IPS-NIHi7 (cell line): Measurements from ENCODE around the gene KRTAP19-3.

ENCODE experiments used
- DNase-seq: peaks from one replicate; pipeline ENCODE4 v3.0.0; 2012; ENCODE audit warnings: mixed read lengths; ENCODE audit errors: extremely low spot score

Gene KRTAP19-3

GRCh38 chr21:30491963-30492428, at the start of gene KRTAP19-3:
TSS of gene KRTAP19-3 (minus strand) at chr21:30492013. CDS start at chr21:30491957, 56 bp downstream.
- no peak for DNase-seq

DNA sequence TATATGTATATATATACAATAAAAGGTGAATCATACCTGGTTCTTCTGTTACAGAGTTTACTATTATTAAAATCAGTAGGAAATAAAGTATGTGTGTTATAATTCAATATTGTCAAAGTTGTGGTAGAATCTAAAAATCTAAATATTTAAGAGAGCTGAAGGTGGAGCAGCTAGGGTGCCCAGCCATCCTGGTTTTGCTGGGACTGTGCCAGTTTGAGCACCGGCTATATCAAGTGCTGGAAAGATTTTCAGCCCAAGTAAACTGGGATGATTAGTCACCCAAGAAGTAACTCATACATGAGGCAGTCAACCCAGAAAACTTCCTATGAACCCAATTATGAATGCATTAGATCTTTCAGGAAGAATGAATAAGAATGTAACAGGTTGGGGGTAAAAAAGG, 27.1 kb upstream of the KRTAP19-3 start:
- no peak for DNase-seq

DNA sequence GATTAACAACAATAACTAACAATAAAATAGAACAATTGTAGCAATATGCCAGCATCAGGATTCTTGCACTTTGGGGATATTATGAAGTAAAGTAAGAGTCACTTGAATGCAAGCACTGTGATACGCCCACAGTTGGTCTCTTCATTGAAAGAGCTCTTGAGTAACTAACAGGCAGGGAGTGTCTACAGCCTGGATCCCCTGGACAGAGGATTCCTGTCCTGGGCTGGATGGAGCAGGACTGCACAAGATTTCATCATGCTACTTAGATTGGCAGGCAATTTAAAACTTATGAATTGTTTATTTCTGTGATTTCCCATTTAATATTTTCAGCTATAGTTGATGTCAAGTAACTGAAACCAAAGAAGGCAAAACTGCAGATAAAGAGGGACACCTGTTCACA, 23.9 kb upstream of the KRTAP19-3 start:
- DNase-seq, result no peak

GRCh38 chr21:30505621-30506205, 13.9 kb upstream of the KRTAP19-3 start:
- peak; percentile 23 for DNase-seq

DNA sequence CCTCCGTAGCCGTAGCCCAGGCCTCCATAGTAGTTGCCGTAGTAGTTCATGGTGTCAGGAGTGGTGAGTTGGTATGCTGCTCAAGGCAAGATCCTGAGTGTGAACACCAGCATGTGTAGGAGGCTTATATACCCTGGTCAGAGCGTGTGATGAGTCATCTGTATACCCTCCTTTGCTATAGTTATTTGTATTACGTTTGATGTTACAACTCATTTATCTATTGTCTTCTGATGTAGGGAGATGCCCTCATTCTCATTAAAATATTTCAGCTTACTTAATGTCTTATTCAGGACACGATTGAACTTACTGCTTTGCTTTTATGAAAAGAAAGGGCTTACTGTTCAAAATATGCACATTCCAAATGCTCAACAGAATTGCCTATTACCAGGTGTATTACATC, 10.2 kb upstream of the KRTAP19-3 start, which contains the start of gene KRTAP19-5:
TSS of gene KRTAP19-5 (minus strand) at position 101 of the 400 bp plus-strand sequence. CDS start at position 50, 51 bp downstream.
- no peak for DNase-seq

DNA sequence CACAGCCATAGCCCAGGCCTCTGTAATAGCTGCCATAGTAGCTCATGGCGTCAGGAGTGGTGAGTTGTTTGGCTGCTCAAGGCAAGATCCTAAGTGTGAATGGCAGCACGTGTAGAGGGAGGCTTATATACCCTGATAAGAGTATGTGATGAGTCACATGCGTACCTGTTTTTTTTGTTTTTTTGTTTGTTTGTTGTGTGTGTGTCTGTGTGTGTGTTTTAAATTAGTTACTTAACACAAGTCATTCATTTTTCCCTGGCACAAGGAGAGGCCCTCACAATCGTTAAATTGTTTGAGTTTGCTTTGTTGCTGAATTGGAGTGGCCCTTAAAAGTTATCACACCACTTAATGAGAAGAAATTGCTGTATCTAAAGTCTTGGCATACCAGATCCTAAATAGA, 5.3 kb upstream of the KRTAP19-3 start, which contains the start of gene KRTAP19-4:
TSS of gene KRTAP19-4 (minus strand) at position 101 of the 400 bp plus-strand sequence. CDS start at position 46, 55 bp downstream.
- no peak for DNase-seq

- DNase-seq, result no peak
Measured at GRCh38 chr21:30487336-30487735, 4.5 kb downstream of the KRTAP19-3 start, which contains the start of gene KRTAP19-2. TSS of gene KRTAP19-2 (minus strand) at chr21:30487436. CDS start at chr21:30487348, 88 bp downstream.

GRCh38 chr21:30486180-30486579, 5.6 kb downstream of the KRTAP19-3 start:
- no peak for DNase-seq

- no peak for DNase-seq
Measured at GRCh38 chr21:30482130-30482529, 9.7 kb downstream of the KRTAP19-3 start.

DNA sequence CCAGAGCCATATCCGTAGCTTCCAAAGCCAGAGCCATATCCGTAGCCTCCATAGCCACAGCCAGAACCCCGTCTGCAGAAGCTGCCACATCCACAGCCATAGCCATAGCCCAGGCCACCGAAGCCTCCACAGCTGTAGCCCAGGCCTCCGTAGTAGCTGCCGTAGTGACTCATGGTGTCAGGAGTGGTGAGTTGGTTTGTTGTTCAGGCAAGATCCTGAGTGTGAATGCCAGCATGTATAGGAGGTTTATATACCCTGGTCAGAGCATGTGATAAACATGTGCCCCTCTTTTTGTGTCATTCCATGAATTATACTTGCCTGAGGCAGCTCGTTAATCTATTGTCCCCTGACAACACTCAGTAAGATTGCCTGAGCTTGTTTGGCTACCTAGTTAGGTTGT, 11.7 kb downstream of the KRTAP19-3 start, which contains the start of gene KRTAP19-1:
TSS of gene KRTAP19-1 (minus strand) at position 223 of the 400 bp plus-strand sequence. CDS start at position 173, 50 bp downstream.
- no peak for DNase-seq

DNA sequence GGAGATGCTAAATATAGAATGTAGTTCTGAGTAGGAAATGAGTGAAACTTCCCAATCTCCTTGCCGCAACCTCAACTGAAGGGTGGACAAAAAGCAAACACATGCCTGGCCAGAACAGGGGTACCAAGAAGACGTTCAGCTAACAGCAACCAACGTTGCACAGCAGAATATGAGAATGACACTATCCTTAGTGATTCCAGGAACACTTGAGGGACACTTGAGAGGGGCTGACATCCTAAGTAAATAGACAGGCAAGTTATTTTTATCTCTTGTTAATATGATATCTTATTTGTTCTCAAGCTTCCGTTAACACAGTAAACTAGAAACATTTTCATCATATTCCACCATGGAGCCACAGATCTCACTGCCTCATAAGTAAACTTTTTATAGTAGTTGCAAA, 12.6 kb downstream of the KRTAP19-3 start:
- DNase-seq, result no peak

GRCh38 chr21:30478004-30478403, 13.8 kb downstream of the KRTAP19-3 start:
- no peak for DNase-seq

GRCh38 chr21:30468900-30469714, 22.7 kb downstream of the KRTAP19-3 start:
- no peak for DNase-seq

- DNase-seq, result peak; percentile 38
Measured at GRCh38 chr21:30463713-30464112, 28.1 kb downstream of the KRTAP19-3 start.

GRCh38 chr21:30448514-30448913, 43.3 kb downstream of the KRTAP19-3 start:
- DNase-seq, result no peak

DNA sequence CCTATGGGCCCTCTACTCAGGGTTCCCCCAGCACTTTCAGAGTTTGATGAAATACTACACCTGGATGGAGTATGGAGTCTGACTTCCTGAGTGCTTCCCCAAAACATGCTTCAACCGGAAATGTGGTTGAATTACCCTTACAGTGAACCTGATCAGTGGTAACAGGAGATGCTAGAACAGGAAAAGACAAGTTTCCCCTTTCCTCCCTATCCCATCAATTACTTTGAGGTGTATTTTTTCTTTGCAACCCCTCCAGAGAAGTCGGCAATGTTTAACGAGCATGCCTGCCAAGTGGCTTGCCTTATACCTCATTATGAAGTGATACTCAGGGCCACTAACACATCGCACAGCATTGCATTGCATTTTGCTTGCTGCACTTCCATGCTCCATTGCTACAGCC, 44.8 kb downstream of the KRTAP19-3 start:
- no peak for DNase-seq

DNA sequence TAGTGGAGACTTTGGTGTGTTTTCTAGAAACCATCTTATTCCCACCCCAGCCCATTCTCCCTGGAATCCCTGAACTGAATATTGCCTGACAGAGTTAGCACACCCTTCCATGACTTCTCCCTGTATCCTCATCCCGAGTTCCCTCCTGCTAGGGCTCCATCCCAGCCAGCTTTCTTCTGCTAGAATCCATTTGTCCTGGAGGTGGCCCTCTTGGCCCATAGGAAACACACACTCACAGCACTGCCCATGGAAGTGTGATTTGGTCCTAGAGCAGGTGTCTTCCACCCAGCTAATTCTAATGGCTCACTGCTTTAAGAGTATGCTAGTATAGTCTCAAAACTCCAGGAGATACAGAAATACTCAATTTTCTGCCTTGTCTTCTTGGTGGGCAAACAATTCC, 47.6 kb downstream of the KRTAP19-3 start:
- DNase-seq, result peak; percentile 21

DNA sequence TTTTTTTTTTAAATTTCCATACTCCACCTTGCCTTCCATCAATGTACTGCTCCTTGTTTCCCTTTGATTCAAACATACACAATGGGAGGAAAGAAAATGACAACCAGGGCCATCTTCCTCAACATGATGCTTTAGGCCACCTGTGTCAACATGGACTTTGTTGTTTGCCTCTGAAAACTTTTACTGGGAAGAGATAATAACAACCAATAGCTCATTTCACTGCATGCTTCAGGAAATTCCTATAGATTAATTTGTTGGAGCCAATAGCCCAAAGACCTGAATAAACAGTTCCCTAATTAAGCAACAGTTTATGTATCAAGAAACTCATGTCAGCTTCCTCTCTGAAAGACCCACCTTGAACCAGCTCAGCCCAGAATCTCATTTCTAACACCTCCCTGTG, 48.6 kb downstream of the KRTAP19-3 start:
- DNase-seq, result no peak
